Lower leg skin (tissue), 3 donors: Measurements from ENCODE around the gene DMRTA2.

ENCODE experiments used
- POLR2A ChIP-seq, 2 donors: fragments of 450-650 bp; IDR thresholded peaks; one replicate each; pipeline ENCODE4 v1.6.1; 2016 to 2017; ENCODE audit warnings: antibody characterized with exemption in 2 of 2, mild to moderate bottlenecking in 1 of 2, moderate library complexity in 1 of 2
- TF ChIP-seq, protein P1 (sequence below), 3 donors: fragments of 450-650 bp; IDR thresholded peaks; one replicate each; pipeline ENCODE4 v1.5.1; 2016; ENCODE audit warnings: antibody characterized with exemption in 3 of 3, mild to moderate bottlenecking in 3 of 3, moderate library complexity in 2 of 3

DNA sequence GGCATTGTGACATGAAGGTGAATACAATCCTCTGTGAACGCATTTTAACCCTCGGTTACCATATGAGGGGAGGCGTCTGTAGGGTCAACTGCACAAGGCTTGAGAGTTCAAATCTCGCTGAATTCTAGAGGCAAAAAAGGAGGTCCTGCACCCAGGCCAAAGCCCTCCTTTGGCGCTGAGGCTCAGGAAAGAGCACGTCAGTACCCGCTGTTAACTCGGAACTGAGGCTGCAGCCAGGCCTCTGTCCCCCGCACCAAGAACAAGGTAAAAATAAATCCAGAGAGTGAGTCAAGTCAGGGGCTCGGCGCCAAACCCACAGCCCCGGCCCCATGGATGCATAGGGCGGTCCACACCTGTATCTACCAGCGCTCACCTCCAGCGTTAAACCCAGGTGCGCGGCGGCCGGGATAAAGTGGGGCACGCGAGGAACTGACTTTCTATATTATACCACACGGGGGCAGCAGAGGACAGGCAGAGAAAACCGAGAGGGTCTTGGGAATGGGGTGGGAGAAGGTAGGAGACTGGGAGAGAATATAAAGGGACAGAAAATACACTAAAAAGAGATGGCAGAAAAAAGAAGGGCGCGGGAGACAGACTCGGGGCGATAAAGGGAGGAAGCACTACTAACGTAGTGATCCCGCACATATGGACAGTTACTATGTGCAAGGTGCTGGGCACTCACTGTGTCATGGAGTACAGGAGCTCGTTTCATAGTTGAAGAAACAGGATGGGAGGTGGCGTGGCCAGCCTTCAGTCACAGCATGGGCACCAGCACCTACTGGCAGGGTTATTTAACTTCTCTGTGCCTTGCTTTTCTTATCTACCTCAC lies 54.9 kb downstream of the DMRTA2 start:
- no peak for TF ChIP-seq POLR2A (IDR thresholded peaks at IDR 0.05)
- TF ChIP-seq, protein P1, sequence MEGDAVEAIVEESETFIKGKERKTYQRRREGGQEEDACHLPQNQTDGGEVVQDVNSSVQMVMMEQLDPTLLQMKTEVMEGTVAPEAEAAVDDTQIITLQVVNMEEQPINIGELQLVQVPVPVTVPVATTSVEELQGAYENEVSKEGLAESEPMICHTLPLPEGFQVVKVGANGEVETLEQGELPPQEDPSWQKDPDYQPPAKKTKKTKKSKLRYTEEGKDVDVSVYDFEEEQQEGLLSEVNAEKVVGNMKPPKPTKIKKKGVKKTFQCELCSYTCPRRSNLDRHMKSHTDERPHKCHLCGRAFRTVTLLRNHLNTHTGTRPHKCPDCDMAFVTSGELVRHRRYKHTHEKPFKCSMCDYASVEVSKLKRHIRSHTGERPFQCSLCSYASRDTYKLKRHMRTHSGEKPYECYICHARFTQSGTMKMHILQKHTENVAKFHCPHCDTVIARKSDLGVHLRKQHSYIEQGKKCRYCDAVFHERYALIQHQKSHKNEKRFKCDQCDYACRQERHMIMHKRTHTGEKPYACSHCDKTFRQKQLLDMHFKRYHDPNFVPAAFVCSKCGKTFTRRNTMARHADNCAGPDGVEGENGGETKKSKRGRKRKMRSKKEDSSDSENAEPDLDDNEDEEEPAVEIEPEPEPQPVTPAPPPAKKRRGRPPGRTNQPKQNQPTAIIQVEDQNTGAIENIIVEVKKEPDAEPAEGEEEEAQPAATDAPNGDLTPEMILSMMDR (IDR thresholded peaks at IDR 0.05) = peak in 1 of 3 donors; percentile 34
